ENCODE results near the gene CD46. TPM values are rescaled to one million over a fixed set of nuclear protein-coding genes. Genes with fewer than 3 reads are reported as not detected.
A peak's percentile ranks its signal among the peaks of the same experiment; 100 is the strongest.

The CD46 gene
- total and polyA plus RNA-seq, 7 experiments from 2014 or later = 109 to 216 (median 127) TPM

GRCh38 chr1:207815466-207815865 is 63.6 kb downstream of the CD46 start:
- H3K27ac ChIP-seq (ENCODE audit: low read depth, low read length) = no peak overlapping the region
- H3K9me3 Mint-ChIP-seq = peaks cover 0 to 4% (median 0%) of the 10 kb centered on the region in 11 donors
- POLR2A ChIA-PET = interaction anchor here (1.0 kb wide), 1 partner anchor 8 kb away, joined by 3 read pairs; no protein-coding TSS in a partner anchor

GRCh38 chr1:207815913-207816291 is 64.0 kb downstream of the CD46 start:
- Mint-ChIP-seq H3K4me1 (peaks cover 59 to 91% (median 85%) of the 10 kb centered on the region in 7 donors), H3K4me3 (peak overlapping the region in 4 of 10 donors; percentile 18 to 67 (median 47)), H3K27ac (peak overlapping the region in 8 of 9 donors; percentile 33 to 83 (median 70)), H3K9me3 (peaks cover 0 to 4% (median 0%) of the 10 kb centered on the region in 11 donors), H3K27me3 (no peaks in the 10 kb centered on the region), H3K36me3 (peaks cover 8 to 71% (median 36%) of the 10 kb centered on the region in 5 donors)
- no peaks in the 10 kb centered on the region for H3K9me3 ChIP-seq (ENCODE audit: control insufficient read depth in 2 of 3, low read length in 3 of 3)
- POLR2A ChIA-PET = no interaction called here
- CTCF ChIA-PET = no interaction called here
- DNase-seq = peak in 1 of 9 donors; percentile 42
- H3K4me3 ChIP-seq (ENCODE audit: low read length) = no peak overlapping the region
- H3K27ac ChIP-seq (ENCODE audit: low read depth, low read length) = peak overlapping the region; percentile 38
- peaks cover 0 to 26% of the 10 kb centered on the region in 2 donors for H3K4me1 ChIP-seq (ENCODE audit: control insufficient read depth in 2 of 2, insufficient read depth in 2 of 2, low read length in 2 of 2)
- ATAC-seq = peak; percentile 41
- intact Hi-C loops (cut with micrococcal nuclease) = no loop called here
- H3K27me3 ChIP-seq (ENCODE audit: control insufficient read depth in 2 of 2, insufficient read depth in 2 of 2, low read length in 2 of 2) = no peaks in the 10 kb centered on the region
- H3K36me3 ChIP-seq (ENCODE audit: control insufficient read depth in 2 of 3, insufficient read depth in 3 of 3, low read length in 3 of 3) = peaks cover 9 to 87% (median 27%) of the 10 kb centered on the region in 3 experiments

More at GRCh38 chr1:207815466-207815865, 63.6 kb downstream of the CD46 start:
- Histone ChIP-seq H3K9me3 (ENCODE audit: control insufficient read depth in 2 of 3, low read length in 3 of 3) (no peaks in the 10 kb centered on the region), H3K36me3 (ENCODE audit: control insufficient read depth in 2 of 3, insufficient read depth in 3 of 3, low read length in 3 of 3) (peaks cover 9 to 88% (median 27%) of the 10 kb centered on the region in 3 experiments), H3K27me3 (ENCODE audit: control insufficient read depth in 2 of 2, insufficient read depth in 2 of 2, low read length in 2 of 2) (no peaks in the 10 kb centered on the region), H3K4me1 (ENCODE audit: control insufficient read depth in 2 of 2, insufficient read depth in 2 of 2, low read length in 2 of 2) (peaks cover 0 to 22% of the 10 kb centered on the region in 2 donors), H3K4me3 (ENCODE audit: low read length) (no peak overlapping the region)
- H3K36me3 Mint-ChIP-seq = peaks cover 8 to 70% (median 36%) of the 10 kb centered on the region in 5 donors
- no peak for ATAC-seq
- no peak for DNase-seq
- peaks cover 56 to 91% (median 84%) of the 10 kb centered on the region in 7 donors for H3K4me1 Mint-ChIP-seq
- intact Hi-C loops (cut with micrococcal nuclease) = no loop called here
- no peaks in the 10 kb centered on the region for H3K27me3 Mint-ChIP-seq
- peak overlapping the region; percentile 30 to 83 (median 71) for H3K27ac Mint-ChIP-seq
- CTCF ChIA-PET = interaction anchor here (1.1 kb wide), 1 partner anchor 18 kb away, joined by 3 read pairs; no protein-coding TSS in a partner anchor
- no peak overlapping the region for H3K4me3 Mint-ChIP-seq

GRCh38 chr1:207817166-207817565 is 65.3 kb downstream of the CD46 start:
- H3K4me1 ChIP-seq (ENCODE audit: control insufficient read depth in 2 of 2, insufficient read depth in 2 of 2, low read length in 2 of 2) = peaks cover 4 to 39% of the 10 kb centered on the region in 2 donors
- CTCF ChIA-PET = interaction anchor here (1.6 kb wide), 1 partner anchor 20 kb away, joined by 10 read pairs; no protein-coding TSS in a partner anchor
- H3K4me1 Mint-ChIP-seq = peaks cover 55 to 95% (median 87%) of the 10 kb centered on the region in 7 donors

GRCh38 chr1:207817778-207818751 is 66.2 kb downstream of the CD46 start:
- H3K4me1 Mint-ChIP-seq = peaks cover 64 to 97% (median 91%) of the 10 kb centered on the region in 7 donors
- H3K4me3 ChIP-seq (ENCODE audit: low read length) = no peak overlapping the region
- intact Hi-C loops (cut with micrococcal nuclease) = no loop called here
- H3K27ac Mint-ChIP-seq = peak overlapping the region in 6 of 9 donors; percentile 24 to 84 (median 50)
- peaks cover 4 to 72% (median 27%) of the 10 kb centered on the region in 3 experiments for H3K36me3 ChIP-seq (ENCODE audit: control insufficient read depth in 2 of 3, insufficient read depth in 3 of 3, low read length in 3 of 3)
- H3K36me3 Mint-ChIP-seq = peaks cover 14 to 64% (median 39%) of the 10 kb centered on the region in 5 donors
- peaks cover 4 to 42% of the 10 kb centered on the region in 2 donors for H3K4me1 ChIP-seq (ENCODE audit: control insufficient read depth in 2 of 2, insufficient read depth in 2 of 2, low read length in 2 of 2)
- DNase-seq (no peak), ATAC-seq (no peak)
- no peaks in the 10 kb centered on the region for H3K9me3 ChIP-seq (ENCODE audit: control insufficient read depth in 2 of 3, low read length in 3 of 3)
- H3K27me3 Mint-ChIP-seq = no peaks in the 10 kb centered on the region
- ChIA-PET CTCF (interaction anchor here (1.3 to 1.6 kb wide), 2 partner anchors 21 to 51 kb away, joined by 5 to 10 read pairs; no protein-coding TSS in a partner anchor), POLR2A (interaction anchor here (0.7 to 1.5 kb wide), 5 partner anchors 11 to 126 kb away, joined by 3 to 7 read pairs (median 3); no protein-coding TSS in a partner anchor)
- no peak overlapping the region for H3K27ac ChIP-seq (ENCODE audit: low read depth, low read length)
- H3K9me3 Mint-ChIP-seq = peaks cover 0 to 5% (median 0%) of the 10 kb centered on the region in 11 donors
- H3K4me3 Mint-ChIP-seq = peak overlapping the region in 3 of 10 donors; percentile 17 to 35 (median 22)
- no peaks in the 10 kb centered on the region for H3K27me3 ChIP-seq (ENCODE audit: control insufficient read depth in 2 of 2, insufficient read depth in 2 of 2, low read length in 2 of 2)

More at GRCh38 chr1:207817166-207817565, 65.3 kb downstream of the CD46 start:
- DNase-seq = no peak
- Histone ChIP-seq H3K27me3 (ENCODE audit: control insufficient read depth in 2 of 2, insufficient read depth in 2 of 2, low read length in 2 of 2) (no peaks in the 10 kb centered on the region), H3K36me3 (ENCODE audit: control insufficient read depth in 2 of 3, insufficient read depth in 3 of 3, low read length in 3 of 3) (peaks cover 6 to 81% (median 27%) of the 10 kb centered on the region in 3 experiments), H3K4me3 (ENCODE audit: low read length) (no peak overlapping the region), H3K27ac (ENCODE audit: low read depth, low read length) (no peak overlapping the region), H3K9me3 (ENCODE audit: control insufficient read depth in 2 of 3, low read length in 3 of 3) (no peaks in the 10 kb centered on the region)
- Mint-ChIP-seq H3K9me3 (peaks cover 0 to 2% (median 0%) of the 10 kb centered on the region in 11 donors), H3K4me3 (peak overlapping the region in 4 of 10 donors; percentile 22 to 69 (median 44)), H3K27ac (peak overlapping the region in 5 of 9 donors; percentile 38 to 84 (median 57)), H3K27me3 (no peaks in the 10 kb centered on the region), H3K36me3 (peaks cover 8 to 67% (median 34%) of the 10 kb centered on the region in 5 donors)
- POLR2A ChIA-PET = interaction anchor here (0.7 kb wide), 1 partner anchor 146 kb away, joined by 4 read pairs; no protein-coding TSS in a partner anchor
- intact Hi-C loops (cut with micrococcal nuclease) = no loop called here
- no peak for ATAC-seq

GRCh38 chr1:207818971-207819451 is 67.2 kb downstream of the CD46 start:
- intact Hi-C loops (cut with micrococcal nuclease) = no loop called here
- peaks cover 4 to 63% (median 20%) of the 10 kb centered on the region in 3 experiments for H3K36me3 ChIP-seq (ENCODE audit: control insufficient read depth in 2 of 3, insufficient read depth in 3 of 3, low read length in 3 of 3)
- Mint-ChIP-seq H3K9me3 (peaks cover 0 to 12% (median 0%) of the 10 kb centered on the region in 11 donors), H3K27me3 (peaks cover 0 to 4% (median 0%) of the 10 kb centered on the region in 5 donors), H3K27ac (peak overlapping the region in 2 of 9 donors; percentile 12 to 80), H3K4me3 (peak overlapping the region in 2 of 10 donors; percentile 35 to 88), H3K4me1 (peaks cover 67 to 96% (median 89%) of the 10 kb centered on the region in 7 donors), H3K36me3 (peaks cover 14 to 58% (median 44%) of the 10 kb centered on the region in 5 donors)
- DNase-seq (no peak), ATAC-seq (no peak)
- H3K9me3 ChIP-seq (ENCODE audit: control insufficient read depth in 2 of 3, low read length in 3 of 3) = no peaks in the 10 kb centered on the region
- ChIA-PET POLR2A (interaction anchor here (0.7 to 1.5 kb wide), 7 partner anchors 9 to 125 kb away, joined by 3 to 7 read pairs (median 3); no protein-coding TSS in a partner anchor), CTCF (interaction anchor here (0.8 to 2.0 kb wide), 4 partner anchors 10 to 53 kb away, joined by 3 to 7 read pairs (median 4); no protein-coding TSS in a partner anchor)
- no peak overlapping the region for H3K4me3 ChIP-seq (ENCODE audit: low read length)
- peaks cover 6 to 43% of the 10 kb centered on the region in 2 donors for H3K4me1 ChIP-seq (ENCODE audit: control insufficient read depth in 2 of 2, insufficient read depth in 2 of 2, low read length in 2 of 2)
- H3K27me3 ChIP-seq (ENCODE audit: control insufficient read depth in 2 of 2, insufficient read depth in 2 of 2, low read length in 2 of 2) = no peaks in the 10 kb centered on the region
- no peak overlapping the region for H3K27ac ChIP-seq (ENCODE audit: low read depth, low read length)

Measured in naive thymus-derived CD4-positive, alpha-beta T cell (primary cell).